ENCODE data around the gene LGR5. TPM values are rescaled to one million over a fixed set of nuclear protein-coding genes. Genes with fewer than 3 reads are reported as not detected.

LGR5 gene
- total RNA-seq, 4 donors from 2014 or later, result 0.21 TPM; not detected in 3

GRCh38 chr12:71626098-71626497, 186.5 kb downstream of the LGR5 start:
- H3K27me3 ChIP-seq, result no peaks in the 10 kb centered on the region
- H3K9me3 ChIP-seq, result no peaks in the 10 kb centered on the region
- no peak overlapping the region for H3K4me3 ChIP-seq
- TF ChIP-seq, protein P1, sequence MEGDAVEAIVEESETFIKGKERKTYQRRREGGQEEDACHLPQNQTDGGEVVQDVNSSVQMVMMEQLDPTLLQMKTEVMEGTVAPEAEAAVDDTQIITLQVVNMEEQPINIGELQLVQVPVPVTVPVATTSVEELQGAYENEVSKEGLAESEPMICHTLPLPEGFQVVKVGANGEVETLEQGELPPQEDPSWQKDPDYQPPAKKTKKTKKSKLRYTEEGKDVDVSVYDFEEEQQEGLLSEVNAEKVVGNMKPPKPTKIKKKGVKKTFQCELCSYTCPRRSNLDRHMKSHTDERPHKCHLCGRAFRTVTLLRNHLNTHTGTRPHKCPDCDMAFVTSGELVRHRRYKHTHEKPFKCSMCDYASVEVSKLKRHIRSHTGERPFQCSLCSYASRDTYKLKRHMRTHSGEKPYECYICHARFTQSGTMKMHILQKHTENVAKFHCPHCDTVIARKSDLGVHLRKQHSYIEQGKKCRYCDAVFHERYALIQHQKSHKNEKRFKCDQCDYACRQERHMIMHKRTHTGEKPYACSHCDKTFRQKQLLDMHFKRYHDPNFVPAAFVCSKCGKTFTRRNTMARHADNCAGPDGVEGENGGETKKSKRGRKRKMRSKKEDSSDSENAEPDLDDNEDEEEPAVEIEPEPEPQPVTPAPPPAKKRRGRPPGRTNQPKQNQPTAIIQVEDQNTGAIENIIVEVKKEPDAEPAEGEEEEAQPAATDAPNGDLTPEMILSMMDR (IDR thresholded peaks at IDR 0.05), result no peak
- no peak for TF ChIP-seq POLR2A (IDR thresholded peaks at IDR 0.05)
- DNase-seq, result no peak
- H3K36me3 ChIP-seq, result peaks cover 8 to 100% (median 35%) of the 10 kb centered on the region in 3 donors
- no peak overlapping the region for H3K27ac ChIP-seq
- intact Hi-C loops (cut with DNase I), result no loop called here
- peaks cover 0 to 7% (median 0%) of the 10 kb centered on the region in 3 donors for H3K4me1 ChIP-seq
- 52 to 56% methylated on average over 5 of the region's 5 CpGs for WGBS, 2 donors

DNA sequence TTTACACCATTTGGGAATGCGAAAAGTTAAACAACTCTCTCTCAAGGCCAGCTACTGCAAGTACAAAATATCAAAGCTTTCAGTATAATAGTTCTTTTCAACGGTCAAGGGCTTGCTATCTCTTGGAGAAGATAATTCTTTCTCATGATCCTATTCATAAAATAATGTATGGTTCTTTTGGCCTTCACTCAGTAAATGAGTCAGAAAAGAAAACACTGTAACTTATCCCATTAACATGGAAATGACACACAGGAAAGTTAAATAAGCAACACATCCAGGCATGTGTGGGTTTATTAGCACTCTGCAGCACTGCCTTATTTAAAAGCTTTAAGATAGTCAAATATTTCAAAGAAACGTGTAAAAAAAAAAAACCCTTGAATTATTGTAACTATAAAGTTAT, 187.2 kb downstream of the LGR5 start:
- TF ChIP-seq, protein P1 (IDR thresholded peaks at IDR 0.05), result no peak
- no peak for TF ChIP-seq POLR2A (IDR thresholded peaks at IDR 0.05)
- H3K36me3 ChIP-seq, result peaks cover 1 to 100% (median 36%) of the 10 kb centered on the region in 3 donors

DNA sequence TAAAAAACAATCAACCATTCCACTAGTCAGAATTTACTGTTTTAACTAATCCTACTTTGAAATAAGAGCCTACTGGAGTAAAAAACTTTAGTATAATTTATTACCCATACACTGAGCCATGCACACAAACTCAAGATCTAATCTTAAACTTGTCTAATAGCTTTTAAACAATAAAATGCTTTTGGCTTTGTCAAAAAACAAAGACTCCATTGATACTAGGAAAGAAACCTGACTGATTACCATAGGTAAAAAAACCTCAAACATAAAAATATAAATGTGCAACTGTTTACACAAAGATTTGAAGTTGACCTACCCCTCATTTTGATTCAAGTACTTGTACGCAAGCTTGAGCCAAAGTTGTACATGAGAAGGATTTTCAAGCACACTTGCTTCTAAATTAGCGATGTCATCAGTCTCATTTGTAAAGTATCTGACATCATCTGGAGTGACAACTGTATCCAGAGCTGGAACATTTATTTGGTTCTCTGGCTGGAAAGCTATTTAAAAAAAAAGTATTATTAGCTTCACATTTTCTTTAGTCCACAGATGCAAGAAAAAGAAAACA, 187.9 kb downstream of the LGR5 start:
- intact Hi-C loops (cut with DNase I), result no loop called here
- Histone ChIP-seq H3K27me3 (no peaks in the 10 kb centered on the region), H3K27ac (no peak overlapping the region), H3K36me3 (peaks cover 0 to 100% (median 39%) of the 10 kb centered on the region in 3 donors), H3K4me1 (peaks cover 0 to 7% (median 0%) of the 10 kb centered on the region in 3 donors), H3K9me3 (no peaks in the 10 kb centered on the region), H3K4me3 (no peak overlapping the region)
- TF ChIP-seq POLR2A (IDR thresholded peaks at IDR 0.05), result no peak
- TF ChIP-seq, protein P1 (IDR thresholded peaks at IDR 0.05), result no peak
- DNase-seq, result no peak
- 77 to 85% methylated on average over 2 of the region's 2 CpGs for WGBS, 2 donors

More for the DNA sequence above, 187.2 kb downstream of the LGR5 start:
- no peak for DNase-seq
- intact Hi-C loops (cut with DNase I), result no loop called here
- Histone ChIP-seq H3K27me3 (no peaks in the 10 kb centered on the region), H3K4me3 (no peak overlapping the region), H3K9me3 (no peaks in the 10 kb centered on the region), H3K27ac (no peak overlapping the region), H3K4me1 (peaks cover 0 to 7% (median 0%) of the 10 kb centered on the region in 3 donors)
- WGBS, 2 donors, result 30 to 38% methylated on average over 3 of the region's 3 CpGs

Other genes with a start within 250 kb of the LGR5 start
- 10 to 100 TPM; 17.7 to 60.8 (median 52.2) TPM for gene ZFC3H1, start 224.1 kb downstream of the LGR5 start, total RNA-seq
- gene THAP2, start 224.5 kb downstream of the LGR5 start, total RNA-seq, result 10 to 100 TPM in 1 of 4 donors, 1 to 10 TPM in 3; 4.8 to 11.3 (median 6.0) TPM
- gene TMEM19, start 246.3 kb downstream of the LGR5 start, total RNA-seq, result 10 to 100 TPM; 48.2 to 94.5 (median 68.4) TPM

All from esophagus squamous epithelium (tissue), 5 donors.